Measurements from ENCODE around the gene TMEM72.

DNA sequence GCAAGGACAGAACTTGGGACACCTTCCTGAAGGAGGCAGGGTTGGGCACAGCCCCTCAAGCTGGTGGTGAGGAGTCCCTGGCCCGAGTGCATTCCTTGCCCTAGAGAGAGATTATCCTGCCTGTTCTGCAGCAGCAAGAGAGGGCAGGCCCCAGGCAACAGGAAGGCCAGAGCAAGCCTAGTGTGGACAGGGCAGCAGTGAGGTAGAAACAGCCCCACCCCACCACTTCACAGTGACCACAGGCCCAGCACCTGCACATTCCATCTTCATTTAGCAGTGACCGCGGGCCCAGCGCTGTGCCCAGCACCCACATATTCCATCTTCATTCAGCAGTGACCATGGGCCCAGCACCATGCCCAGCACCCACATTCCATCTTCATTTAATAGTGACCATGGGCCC is 16.4 kb upstream of the TMEM72 start:
- no peak for TF ChIP-seq POLR2A (IDR thresholded peaks at IDR 0.05; ENCODE audit: low read depth, low read length)
- no peak for TF ChIP-seq TAF1 (IDR thresholded peaks at IDR 0.05; ENCODE audit: borderline replicate concordance, low read depth, low read length)
- TF ChIP-seq POLR2AphosphoS5 (IDR thresholded peaks at IDR 0.05; ENCODE audit: low read depth, low read length) = no peak

All from GM12892 (cell line).